ENCODE measurements around the gene ATAD2B.

GRCh38 chr2:23827287-23827686 lies 99.6 kb downstream of the ATAD2B start:
- no peak for TF ChIP-seq ATF2 (IDR thresholded peaks at IDR 0.05; ENCODE audit: low read length)
- TF ChIP-seq MAX (IDR thresholded peaks at IDR 0.05): no peak
- no peak for TF ChIP-seq EZH2 (IDR thresholded peaks at IDR 0.05; ENCODE audit: low read depth, low read length, severe bottlenecking)
- no peak for TF ChIP-seq CEBPB (IDR thresholded peaks at IDR 0.05; ENCODE audit: low read depth, low read length)
- TF ChIP-seq, protein P1, sequence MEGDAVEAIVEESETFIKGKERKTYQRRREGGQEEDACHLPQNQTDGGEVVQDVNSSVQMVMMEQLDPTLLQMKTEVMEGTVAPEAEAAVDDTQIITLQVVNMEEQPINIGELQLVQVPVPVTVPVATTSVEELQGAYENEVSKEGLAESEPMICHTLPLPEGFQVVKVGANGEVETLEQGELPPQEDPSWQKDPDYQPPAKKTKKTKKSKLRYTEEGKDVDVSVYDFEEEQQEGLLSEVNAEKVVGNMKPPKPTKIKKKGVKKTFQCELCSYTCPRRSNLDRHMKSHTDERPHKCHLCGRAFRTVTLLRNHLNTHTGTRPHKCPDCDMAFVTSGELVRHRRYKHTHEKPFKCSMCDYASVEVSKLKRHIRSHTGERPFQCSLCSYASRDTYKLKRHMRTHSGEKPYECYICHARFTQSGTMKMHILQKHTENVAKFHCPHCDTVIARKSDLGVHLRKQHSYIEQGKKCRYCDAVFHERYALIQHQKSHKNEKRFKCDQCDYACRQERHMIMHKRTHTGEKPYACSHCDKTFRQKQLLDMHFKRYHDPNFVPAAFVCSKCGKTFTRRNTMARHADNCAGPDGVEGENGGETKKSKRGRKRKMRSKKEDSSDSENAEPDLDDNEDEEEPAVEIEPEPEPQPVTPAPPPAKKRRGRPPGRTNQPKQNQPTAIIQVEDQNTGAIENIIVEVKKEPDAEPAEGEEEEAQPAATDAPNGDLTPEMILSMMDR (IDR thresholded peaks at IDR 0.05; ENCODE audit: control extremely low read depth in 1 of 3, insufficient read depth in 1 of 3, low read depth in 1 of 3, low read length in 3 of 3): no peak
- no peak for TF ChIP-seq SRF (IDR thresholded peaks at IDR 0.05; ENCODE audit: low read depth, low read length)
- no peak for TF ChIP-seq SIX5 (IDR thresholded peaks at IDR 0.05; ENCODE audit: low read depth, low read length)

All from H1 (cell line).